ENCODE data around the gene SHISAL2A. TPM values are rescaled to one million over a fixed set of nuclear protein-coding genes. Genes with fewer than 3 reads are reported as not detected.
A peak's percentile ranks its signal among the peaks of the same experiment; 100 is the strongest.

SHISAL2A gene
- polyA plus RNA-seq, 1 donor (not counting 4 experiments of a cell fraction or from before 2014, with no cell fraction given): 0.04 TPM

DNA sequence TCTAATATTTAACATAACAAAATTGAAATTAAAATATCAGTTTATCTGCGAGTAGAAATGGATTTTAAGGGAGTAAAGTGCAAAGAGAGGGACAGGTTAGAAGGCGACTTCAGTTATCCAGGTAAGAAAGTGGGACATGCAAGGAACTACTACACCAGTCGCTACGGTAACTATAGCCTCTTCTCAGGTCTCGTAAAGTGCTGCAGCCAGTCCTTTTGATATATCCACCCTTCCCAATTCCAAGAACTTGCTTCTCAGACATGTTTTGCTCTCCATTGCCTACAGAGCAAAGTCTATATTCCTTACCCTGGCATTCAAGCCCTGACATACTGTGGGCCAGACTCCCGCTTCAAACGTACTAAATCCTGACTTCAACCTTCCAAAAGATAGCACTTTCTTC is 62.7 kb downstream of the SHISAL2A start:
- Histone ChIP-seq H2AFZ (ENCODE audit: control insufficient read depth, low read length) (no peak overlapping the region), H3K9me1 (ENCODE audit: control insufficient read depth, extremely low read depth, insufficient read depth, low read length) (no peaks in the 10 kb centered on the region), H3K4me1 (ENCODE audit: control insufficient read depth, extremely low read depth, insufficient read depth, low read length) (peaks cover 10% of the 10 kb centered on the region), H3K4me2 (ENCODE audit: control insufficient read depth, extremely low read depth, insufficient read depth, low read depth, low read length) (no peak overlapping the region), H3K9me3 (ENCODE audit: control insufficient read depth, low read depth, low read length) (no peaks in the 10 kb centered on the region), H3K4me3 (ENCODE audit: control insufficient read depth in 2 of 3, extremely low read depth in 1 of 3, insufficient read depth in 2 of 3, low read depth in 1 of 3, low read length in 3 of 3) (no peak overlapping the region), H3K27ac (ENCODE audit: control insufficient read depth, insufficient read depth, low read length) (no peak overlapping the region), H3K79me2 (ENCODE audit: control insufficient read depth, insufficient read depth, low read length) (peaks cover 54% of the 10 kb centered on the region), H3K9ac (ENCODE audit: control insufficient read depth, extremely low read depth, insufficient read depth, low read length) (no peak overlapping the region), H3K36me3 (ENCODE audit: control insufficient read depth in 2 of 2, extremely low read depth in 1 of 2, insufficient read depth in 2 of 2, low read length in 2 of 2) (peaks cover 9 to 15% of the 10 kb centered on the region in 2 experiments), H4K20me1 (ENCODE audit: control insufficient read depth, extremely low read depth, insufficient read depth, low read length) (no peaks in the 10 kb centered on the region), H3K27me3 (ENCODE audit: control insufficient read depth, extremely low read depth, insufficient read depth, low read length) (no peaks in the 10 kb centered on the region)
- dilution Hi-C loops (cut with MboI; ENCODE audit: extremely low pct_ligation_motif_present, low sequenced_read_pairs): no loop called here
- DNase-seq (ENCODE audit: low read depth, low spot score): no peak
- no peak for TF ChIP-seq EZH2 (IDR thresholded peaks at IDR 0.05; ENCODE audit: low read length)
- TF ChIP-seq, protein P1, sequence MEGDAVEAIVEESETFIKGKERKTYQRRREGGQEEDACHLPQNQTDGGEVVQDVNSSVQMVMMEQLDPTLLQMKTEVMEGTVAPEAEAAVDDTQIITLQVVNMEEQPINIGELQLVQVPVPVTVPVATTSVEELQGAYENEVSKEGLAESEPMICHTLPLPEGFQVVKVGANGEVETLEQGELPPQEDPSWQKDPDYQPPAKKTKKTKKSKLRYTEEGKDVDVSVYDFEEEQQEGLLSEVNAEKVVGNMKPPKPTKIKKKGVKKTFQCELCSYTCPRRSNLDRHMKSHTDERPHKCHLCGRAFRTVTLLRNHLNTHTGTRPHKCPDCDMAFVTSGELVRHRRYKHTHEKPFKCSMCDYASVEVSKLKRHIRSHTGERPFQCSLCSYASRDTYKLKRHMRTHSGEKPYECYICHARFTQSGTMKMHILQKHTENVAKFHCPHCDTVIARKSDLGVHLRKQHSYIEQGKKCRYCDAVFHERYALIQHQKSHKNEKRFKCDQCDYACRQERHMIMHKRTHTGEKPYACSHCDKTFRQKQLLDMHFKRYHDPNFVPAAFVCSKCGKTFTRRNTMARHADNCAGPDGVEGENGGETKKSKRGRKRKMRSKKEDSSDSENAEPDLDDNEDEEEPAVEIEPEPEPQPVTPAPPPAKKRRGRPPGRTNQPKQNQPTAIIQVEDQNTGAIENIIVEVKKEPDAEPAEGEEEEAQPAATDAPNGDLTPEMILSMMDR (optimal IDR thresholded peaks at IDR 0.05 in 1 of 3, IDR thresholded peaks at IDR 0.05 in 1 of 3, conservative IDR thresholded peaks at IDR 0.05 in 1 of 3; ENCODE audit: extremely low read depth in 1 of 3, insufficient read depth in 2 of 3, low read length in 3 of 3): no peak
- FAIRE-seq: no peak

DNA sequence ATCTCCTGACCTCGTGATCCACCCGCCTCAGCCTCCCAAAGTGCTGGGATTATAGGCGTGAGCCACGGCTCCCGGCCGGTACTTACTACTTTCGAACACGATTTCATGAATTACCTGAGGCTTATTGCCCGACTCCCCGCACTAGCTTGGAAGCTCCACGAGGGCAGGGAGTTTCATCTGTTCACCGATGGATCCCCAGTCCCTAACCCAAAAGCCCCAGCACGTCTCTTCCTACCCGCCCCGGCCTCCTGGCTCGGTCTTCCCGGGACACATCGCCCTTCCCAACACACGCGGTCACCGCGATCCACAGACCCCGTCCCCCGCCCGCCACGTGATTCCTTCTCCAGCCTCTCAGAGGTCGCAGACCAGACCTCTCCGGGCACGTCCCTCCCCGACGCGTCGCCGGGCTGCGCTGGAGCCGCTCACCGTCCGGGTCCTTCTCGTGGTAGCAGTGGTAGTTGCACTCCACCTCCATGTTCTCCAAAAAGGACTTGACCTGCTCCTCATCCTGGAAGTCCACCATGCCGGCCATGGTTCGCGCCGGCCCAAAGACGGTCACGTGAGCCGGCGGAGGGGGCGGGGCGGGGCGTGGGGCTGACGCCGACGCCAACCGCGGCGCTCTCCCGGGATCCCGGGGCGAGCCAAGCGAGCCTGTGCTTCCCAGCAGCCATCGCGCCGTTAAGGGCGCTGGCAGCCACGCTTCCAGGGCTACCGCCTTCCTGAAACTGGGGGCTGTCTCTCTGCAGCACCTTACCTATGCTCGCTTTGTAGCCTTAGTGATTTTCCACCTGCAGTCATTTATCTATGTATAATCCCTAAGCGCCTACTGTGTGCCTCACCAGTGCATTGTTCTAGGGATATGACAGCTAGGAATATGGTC is 65.1 kb downstream of the SHISAL2A start, which contains the start of gene COA7:
Gene COA7, minus strand, starts transcription at position 553 of the 880 bp plus-strand sequence. Its CDS starts 21 bp downstream, at position 532.
- TF ChIP-seq EZH2 (IDR thresholded peaks at IDR 0.05; ENCODE audit: low read length): no peak
- TF ChIP-seq, protein P1 (optimal IDR thresholded peaks at IDR 0.05 in 1 of 3, IDR thresholded peaks at IDR 0.05 in 1 of 3, conservative IDR thresholded peaks at IDR 0.05 in 1 of 3; ENCODE audit: extremely low read depth in 1 of 3, insufficient read depth in 2 of 3, low read length in 3 of 3): no peak
- Histone ChIP-seq H3K36me3 (ENCODE audit: control insufficient read depth in 2 of 2, extremely low read depth in 1 of 2, insufficient read depth in 2 of 2, low read length in 2 of 2) (peaks cover 1 to 4% of the 10 kb centered on the region in 2 experiments), H3K9me1 (ENCODE audit: control insufficient read depth, extremely low read depth, insufficient read depth, low read length) (no peaks in the 10 kb centered on the region), H3K9ac (ENCODE audit: control insufficient read depth, extremely low read depth, insufficient read depth, low read length) (peak within 1 kb of the TSS; percentile 93), H3K27ac (ENCODE audit: control insufficient read depth, insufficient read depth, low read length) (peak within 1 kb of the TSS; percentile 87), H3K79me2 (ENCODE audit: control insufficient read depth, insufficient read depth, low read length) (peaks cover 44% of the 10 kb centered on the region), H3K4me2 (ENCODE audit: control insufficient read depth, extremely low read depth, insufficient read depth, low read depth, low read length) (peak within 1 kb of the TSS; percentile 90), H3K4me1 (ENCODE audit: control insufficient read depth, extremely low read depth, insufficient read depth, low read length) (peaks cover 13% of the 10 kb centered on the region), H4K20me1 (ENCODE audit: control insufficient read depth, extremely low read depth, insufficient read depth, low read length) (no peaks in the 10 kb centered on the region), H2AFZ (ENCODE audit: control insufficient read depth, low read length) (peak within 1 kb of the TSS; percentile 99), H3K4me3 (ENCODE audit: control insufficient read depth in 2 of 3, extremely low read depth in 1 of 3, insufficient read depth in 2 of 3, low read depth in 1 of 3, low read length in 3 of 3) (peak within 1 kb of the TSS; percentile 82 to 94 (median 93)), H3K27me3 (ENCODE audit: control insufficient read depth, extremely low read depth, insufficient read depth, low read length) (no peaks in the 10 kb centered on the region), H3K9me3 (ENCODE audit: control insufficient read depth, low read depth, low read length) (no peaks in the 10 kb centered on the region)
- no peak for FAIRE-seq
- dilution Hi-C loops (cut with MboI; ENCODE audit: extremely low pct_ligation_motif_present, low sequenced_read_pairs): no loop called here
- no peak for DNase-seq (ENCODE audit: low read depth, low spot score)
